GM06990 (cell line): ENCODE data around the gene CACNA1B.

Experiments
- DNase-seq: peaks from one replicate; pipeline ENCODE4 v3.0.0-alpha.2; 2011; ENCODE audit not compliant: insufficient read length; ENCODE audit errors: extremely low read depth
- H3K27me3 ChIP-seq: replicated peaks from 2 replicates; pipeline ENCODE4 v1.6.0; 2011; ENCODE audit warnings: low read length; ENCODE audit not compliant: control insufficient read depth, insufficient read depth
- H3K36me3 ChIP-seq: 2 replicates; pipeline ENCODE4 v1.5.1; 2011; ENCODE audit warnings: low read length; ENCODE audit not compliant: control insufficient read depth, insufficient read depth
- H3K4me3 ChIP-seq: replicated peaks from 2 replicates; pipeline ENCODE4 v1.5.1; 2011; ENCODE audit warnings: low read depth, mild to moderate bottlenecking, control low read depth, low read length
- CTCF ChIP-seq: IDR thresholded peaks from 2 replicates; pipeline ENCODE4 v1.5.1; 2011; ENCODE audit warnings: low read length, control low read depth, mild to moderate bottlenecking, inconsistent platforms; ENCODE audit not compliant: insufficient read depth, poor library complexity, severe bottlenecking

CACNA1B gene

DNA sequence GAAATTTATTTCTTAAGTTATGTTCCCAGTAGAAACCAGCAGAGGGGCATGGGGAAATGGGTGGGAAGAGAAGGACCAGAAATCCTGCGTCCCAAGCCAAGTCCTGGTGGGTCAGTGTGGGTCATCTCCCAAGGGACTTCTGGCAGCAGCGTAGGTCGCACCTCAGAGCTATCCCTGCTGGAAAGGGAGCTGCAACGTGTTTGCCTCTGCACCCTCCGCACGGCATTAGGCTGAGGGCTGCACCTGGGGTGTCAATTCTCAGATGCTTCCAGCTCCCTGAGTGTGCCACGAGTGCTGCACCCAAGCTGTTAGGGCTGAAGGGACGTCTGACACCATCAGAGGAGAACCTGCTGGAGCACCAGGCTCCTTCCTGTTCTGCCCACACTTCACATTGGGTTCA is 182.8 kb downstream of the CACNA1B start:
- TF ChIP-seq CTCF, result no peak
- no peak overlapping the region for H3K4me3 ChIP-seq
- no peak for DNase-seq
- no peaks in the 10 kb centered on the region for H3K36me3 ChIP-seq
- H3K27me3 ChIP-seq, result no peaks in the 10 kb centered on the region; the same call in 1 of the 2 replicates

DNA sequence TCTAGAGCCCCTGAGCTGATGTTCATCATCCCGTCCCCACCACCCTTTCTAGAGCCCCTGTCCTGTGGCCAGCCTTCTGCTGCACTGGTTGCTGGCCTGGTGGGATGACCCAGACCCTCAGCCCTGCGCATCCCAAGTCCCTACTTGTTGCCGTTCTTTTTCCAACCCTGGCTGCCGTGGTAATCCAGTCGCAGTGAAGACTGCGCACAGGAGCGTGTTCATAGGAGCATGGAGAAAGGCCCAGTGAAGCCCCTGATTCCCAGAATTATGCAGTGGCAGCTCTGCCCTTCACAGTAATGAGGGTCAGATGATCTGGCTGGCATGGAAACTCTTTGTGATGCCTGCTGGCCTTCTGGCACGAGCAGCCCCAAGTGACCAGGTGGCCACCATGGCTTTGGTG is 183.3 kb downstream of the CACNA1B start:
- DNase-seq, result no peak
- Histone ChIP-seq H3K27me3 (no peaks in the 10 kb centered on the region; the same call in 1 of the 2 replicates), H3K4me3 (no peak overlapping the region), H3K36me3 (no peaks in the 10 kb centered on the region)
- TF ChIP-seq CTCF, result no peak

DNA sequence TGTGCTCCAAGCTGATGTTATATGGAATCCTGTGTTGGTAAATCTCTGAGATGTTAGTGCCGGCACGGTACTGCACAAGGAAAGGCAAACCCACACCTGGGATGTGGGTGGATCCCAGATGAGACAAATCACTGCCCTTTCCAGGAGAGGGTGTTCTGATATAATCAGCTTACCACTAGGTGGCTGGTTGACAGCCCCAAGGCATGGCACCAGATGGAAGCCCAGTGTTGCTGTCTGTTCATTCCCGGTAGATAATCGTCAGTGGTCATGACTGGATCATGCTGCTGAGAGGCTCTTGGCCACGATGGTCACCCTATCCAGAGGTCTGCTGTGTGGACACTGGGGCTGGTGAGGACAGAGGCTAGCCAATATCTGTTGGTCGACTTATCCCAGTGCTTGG is 184.0 kb downstream of the CACNA1B start:
- no peak for TF ChIP-seq CTCF
- DNase-seq, result no peak
- no peaks in the 10 kb centered on the region for H3K36me3 ChIP-seq
- no peak overlapping the region for H3K4me3 ChIP-seq
- H3K27me3 ChIP-seq, result no peaks in the 10 kb centered on the region; the same call in 1 of the 2 replicates

GRCh38 chr9:138062196-138062595 is 184.6 kb downstream of the CACNA1B start:
- H3K27me3 ChIP-seq, result no peaks in the 10 kb centered on the region; the same call in 1 of the 2 replicates
- TF ChIP-seq CTCF, result no peak
- no peaks in the 10 kb centered on the region for H3K36me3 ChIP-seq

DNA sequence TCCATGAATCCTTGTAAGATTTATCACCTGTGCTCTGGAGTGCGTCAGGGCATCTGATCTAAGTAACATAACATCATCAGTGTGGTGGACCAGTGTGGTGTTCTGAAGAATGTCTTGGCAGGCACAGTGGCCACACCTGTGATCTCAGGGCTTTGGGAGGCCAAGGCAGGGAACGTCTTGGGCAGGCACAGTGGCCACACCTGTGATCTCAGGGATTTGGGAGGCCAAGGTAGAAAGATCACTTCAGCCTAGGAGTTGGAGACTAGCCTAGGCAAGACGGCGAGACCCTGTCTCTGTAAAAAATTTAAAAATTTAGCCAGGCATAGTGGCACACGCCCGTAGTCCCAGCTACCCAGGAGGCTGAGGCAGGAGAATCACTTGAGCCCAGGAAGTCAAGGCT is 185.5 kb downstream of the CACNA1B start:
- no peak for TF ChIP-seq CTCF
- no peak for DNase-seq
- no peak overlapping the region for H3K4me3 ChIP-seq
- no peaks in the 10 kb centered on the region; the same call in 1 of the 2 replicates for H3K27me3 ChIP-seq
- H3K36me3 ChIP-seq, result no peaks in the 10 kb centered on the region

More at GRCh38 chr9:138062196-138062595, 184.6 kb downstream of the CACNA1B start:
- no peak overlapping the region for H3K4me3 ChIP-seq
- no peak for DNase-seq

- Histone ChIP-seq H3K27me3 (no peaks in the 10 kb centered on the region; the same call in 1 of the 2 replicates), H3K4me3 (no peak overlapping the region), H3K36me3 (no peaks in the 10 kb centered on the region)
- TF ChIP-seq CTCF, result no peak
- DNase-seq, result no peak
Observed at GRCh38 chr9:138063785-138064184, 186.2 kb downstream of the CACNA1B start.
